GM19438 (cell line): ENCODE data around the gene C1GALT1C1.

Experiments used
- ATAC-seq: cut with Tn5 transposase; IDR thresholded peaks from one replicate; pipeline ENCODE4 v1.9.1; 2021; ENCODE audit warnings: low read depth; ENCODE audit not compliant: unreplicated experiment

The C1GALT1C1 gene

GRCh38 chrX:120603707-120604360, 26.0 kb downstream of the C1GALT1C1 start, which contains the start of gene MCTS1:
TSS of gene MCTS1 (plus strand) at chrX:120604101. CDS start at chrX:120604237, 136 bp downstream.
- ATAC-seq = peak; percentile 88

GRCh38 chrX:120585702-120586101, 44.2 kb downstream of the C1GALT1C1 start:
- no peak for ATAC-seq
